GM10266 (cell line): Measurements from ENCODE around the gene SLC2A11.
A peak's percentile ranks its signal among the peaks of the same experiment; 100 is the strongest.

Experiments used
- DNase-seq: peaks from one replicate; pipeline ENCODE4 v3.0.0; 2012; ENCODE audit errors: extremely low spot score
- TF ChIP-seq, protein P1 (sequence below): IDR thresholded peaks from 2 replicates; pipeline ENCODE4 v1.5.1; 2012; ENCODE audit warnings: mild to moderate bottlenecking, low read depth; ENCODE audit not compliant: control insufficient read depth, insufficient read depth; ENCODE audit errors: missing control alignments

SLC2A11 gene

GRCh38 chr22:23893945-23894709 lies 36.5 kb downstream of the SLC2A11 start, which contains the start of gene MIF:
TSS of gene MIF (plus strand) at chr22:23894383. CDS start at chr22:23894475, 92 bp downstream.
- TF ChIP-seq, protein P1, sequence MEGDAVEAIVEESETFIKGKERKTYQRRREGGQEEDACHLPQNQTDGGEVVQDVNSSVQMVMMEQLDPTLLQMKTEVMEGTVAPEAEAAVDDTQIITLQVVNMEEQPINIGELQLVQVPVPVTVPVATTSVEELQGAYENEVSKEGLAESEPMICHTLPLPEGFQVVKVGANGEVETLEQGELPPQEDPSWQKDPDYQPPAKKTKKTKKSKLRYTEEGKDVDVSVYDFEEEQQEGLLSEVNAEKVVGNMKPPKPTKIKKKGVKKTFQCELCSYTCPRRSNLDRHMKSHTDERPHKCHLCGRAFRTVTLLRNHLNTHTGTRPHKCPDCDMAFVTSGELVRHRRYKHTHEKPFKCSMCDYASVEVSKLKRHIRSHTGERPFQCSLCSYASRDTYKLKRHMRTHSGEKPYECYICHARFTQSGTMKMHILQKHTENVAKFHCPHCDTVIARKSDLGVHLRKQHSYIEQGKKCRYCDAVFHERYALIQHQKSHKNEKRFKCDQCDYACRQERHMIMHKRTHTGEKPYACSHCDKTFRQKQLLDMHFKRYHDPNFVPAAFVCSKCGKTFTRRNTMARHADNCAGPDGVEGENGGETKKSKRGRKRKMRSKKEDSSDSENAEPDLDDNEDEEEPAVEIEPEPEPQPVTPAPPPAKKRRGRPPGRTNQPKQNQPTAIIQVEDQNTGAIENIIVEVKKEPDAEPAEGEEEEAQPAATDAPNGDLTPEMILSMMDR = peak; percentile 78
- peak; percentile 98 for DNase-seq

DNA sequence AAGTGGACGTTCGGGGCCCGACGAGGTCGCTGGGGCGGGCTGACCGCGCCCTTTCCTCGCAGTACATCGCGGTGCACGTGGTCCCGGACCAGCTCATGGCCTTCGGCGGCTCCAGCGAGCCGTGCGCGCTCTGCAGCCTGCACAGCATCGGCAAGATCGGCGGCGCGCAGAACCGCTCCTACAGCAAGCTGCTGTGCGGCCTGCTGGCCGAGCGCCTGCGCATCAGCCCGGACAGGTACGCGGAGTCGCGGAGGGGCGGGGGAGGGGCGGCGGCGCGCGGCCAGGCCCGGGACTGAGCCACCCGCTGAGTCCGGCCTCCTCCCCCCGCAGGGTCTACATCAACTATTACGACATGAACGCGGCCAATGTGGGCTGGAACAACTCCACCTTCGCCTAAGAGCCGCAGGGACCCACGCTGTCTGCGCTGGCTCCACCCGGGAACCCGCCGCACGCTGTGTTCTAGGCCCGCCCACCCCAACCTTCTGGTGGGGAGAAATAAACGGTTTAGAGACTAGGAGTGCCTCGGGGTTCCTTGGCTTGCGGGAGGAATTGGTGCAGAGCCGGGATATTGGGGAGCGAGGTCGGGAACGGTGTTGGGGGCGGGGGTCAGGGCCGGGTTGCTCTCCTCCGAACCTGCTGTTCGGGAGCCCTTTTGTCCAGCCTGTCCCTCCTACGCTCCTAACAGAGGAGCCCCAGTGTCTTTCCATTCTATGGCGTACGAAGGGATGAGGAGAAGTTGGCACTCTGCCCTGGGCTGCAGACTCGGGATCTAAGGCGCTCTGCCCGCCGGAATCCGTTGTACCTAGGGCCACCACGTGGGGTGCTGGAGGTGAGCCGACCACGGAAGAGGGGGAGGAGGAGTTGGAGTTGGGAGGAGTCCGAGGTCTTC lies 37.3 kb downstream of the SLC2A11 start:
- peak; percentile 83 for DNase-seq

DNA sequence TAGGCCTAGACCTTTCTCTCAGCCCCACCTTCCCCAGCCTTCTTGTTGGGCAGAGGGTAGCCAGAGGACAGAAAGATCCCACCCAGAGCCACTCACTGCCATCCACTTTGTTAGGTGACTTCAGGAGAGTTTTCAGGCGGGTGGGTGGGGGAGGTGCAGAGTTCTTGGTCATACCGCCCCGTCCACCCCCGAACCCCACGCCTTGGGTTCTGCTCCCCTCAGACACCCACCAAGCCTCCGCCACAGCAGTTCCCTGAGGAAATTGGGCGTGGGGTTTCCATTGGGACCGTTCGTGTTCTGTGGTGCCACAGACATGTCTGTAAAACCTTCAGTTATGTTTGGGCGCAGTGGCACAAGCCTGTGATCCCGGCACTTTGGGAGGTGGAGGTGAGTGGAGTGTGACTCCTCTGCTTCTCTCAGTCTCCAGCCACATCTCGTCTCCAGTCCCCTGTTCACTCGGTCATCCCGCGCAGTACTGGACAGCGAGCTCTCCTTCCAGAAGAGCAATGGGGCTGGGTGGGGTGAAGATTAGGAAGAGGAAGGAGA lies 38.0 kb downstream of the SLC2A11 start:
- no peak for DNase-seq
- TF ChIP-seq, protein P1 = no peak

More for the DNA sequence above, 37.3 kb downstream of the SLC2A11 start:
- TF ChIP-seq, protein P1 = peak; percentile 45

- TF ChIP-seq, protein P1 = no peak
- DNase-seq = no peak
Observed at GRCh38 chr22:23896166-23896522, 38.5 kb downstream of the SLC2A11 start.

GRCh38 chr22:23896523-23897186 lies 39.0 kb downstream of the SLC2A11 start:
- no peak for DNase-seq
- TF ChIP-seq, protein P1 = no peak

DNA sequence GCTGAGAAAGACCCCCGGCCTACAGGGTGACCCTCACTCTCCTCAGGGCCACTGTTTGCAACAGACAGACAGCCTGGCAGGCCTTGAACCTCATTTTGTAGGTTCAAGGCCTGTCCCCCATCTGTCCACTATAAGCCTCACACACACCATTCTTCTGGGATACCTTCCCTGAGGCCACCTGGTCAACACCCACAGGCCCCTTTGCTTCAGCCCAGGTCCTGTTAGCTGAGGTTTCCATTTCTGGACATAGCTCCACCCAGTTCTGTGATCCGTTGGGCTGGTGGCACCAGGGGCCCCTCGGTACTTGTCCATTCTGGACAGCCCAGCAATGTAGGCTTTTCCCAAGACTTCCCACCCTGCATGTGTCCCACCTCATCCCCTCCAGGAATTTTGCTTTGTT lies 39.6 kb downstream of the SLC2A11 start:
- no peak for DNase-seq
- TF ChIP-seq, protein P1 = no peak
